CD4-positive, alpha-beta memory T cell (primary cell): Measurements from ENCODE around the gene ELMO2. TPM values are rescaled to one million over a fixed set of nuclear protein-coding genes. Genes with fewer than 3 reads are reported as not detected.

ENCODE experiments used
- CTCF ChIA-PET: fragments of 350-600 bp; sonication (Branson Sonifier 250); formaldehyde crosslinking; loops from one replicate; lab custom pipeline; 2021; ENCODE audit warnings: inconsistent platforms; ENCODE audit not compliant: partially characterized antibody; lab: Charles Lee
- POLR2A ChIA-PET: fragments of 350-600 bp; sonication (Branson Sonifier 250); formaldehyde crosslinking; loops from one replicate; lab custom pipeline; 2021; ENCODE audit not compliant: partially characterized antibody; lab: Charles Lee
- DNase-seq, 5 donors: peaks; one replicate each; pipeline versions ENCODE4 v3.0.0 to v3.0.0-alpha.2; 2020 to 2022; ENCODE audit warnings: mixed read lengths in 1 of 5
- H3K27ac ChIP-seq: one replicate; pipeline ENCODE4 v1.7.0; 2013; ENCODE audit warnings: low read depth, low read length
- H3K27me3 ChIP-seq: 2 replicates; pipeline ENCODE4 v1.7.0; 2013; ENCODE audit warnings: mild to moderate bottlenecking, low read length, moderate library complexity; ENCODE audit not compliant: insufficient read depth
- H3K36me3 ChIP-seq: 2 replicates; pipeline ENCODE4 v1.7.0; 2013; ENCODE audit warnings: mild to moderate bottlenecking, low read length, moderate library complexity; ENCODE audit not compliant: insufficient read depth
- H3K4me1 ChIP-seq: 2 replicates; pipeline ENCODE4 v1.7.0; 2013; ENCODE audit warnings: mild to moderate bottlenecking, low read length, moderate library complexity; ENCODE audit not compliant: insufficient read depth
- H3K4me3 ChIP-seq, 2 donors: one replicate each; pipeline ENCODE4 v1.7.0; 2013; ENCODE audit warnings: low read length in 2 of 2, mild to moderate bottlenecking in 1 of 2
- H3K9me3 ChIP-seq, 2 donors: one replicate each; pipeline ENCODE4 v1.7.0; 2013; ENCODE audit warnings: low read length in 2 of 2, control low read depth in 1 of 2; ENCODE audit not compliant: control insufficient read depth in 1 of 2
- H3K27ac Mint-ChIP-seq, 7 donors: one replicate each; pipeline ENCODE4 v1.8.0; 2020 to 2021; ENCODE audit warnings: mixed read lengths in 7 of 7, mild to moderate bottlenecking in 6 of 7, inconsistent platforms in 3 of 7, moderate library complexity in 3 of 7
- H3K27me3 Mint-ChIP-seq, 2 donors: one replicate each; pipeline ENCODE4 v1.8.0; 2020 to 2021; ENCODE audit warnings: mixed read lengths in 2 of 2
- H3K36me3 Mint-ChIP-seq, 2 donors: one replicate each; pipeline ENCODE4 v1.8.0; 2020 to 2021; ENCODE audit warnings: mixed read lengths in 2 of 2, inconsistent platforms in 1 of 2, mild to moderate bottlenecking in 1 of 2
- H3K4me1 Mint-ChIP-seq, 4 donors: one replicate each; pipeline ENCODE4 v1.8.0; 2020 to 2021; ENCODE audit warnings: mixed read lengths in 4 of 4, mild to moderate bottlenecking in 1 of 4
- H3K4me3 Mint-ChIP-seq, 8 donors: one replicate each; pipeline ENCODE4 v1.8.0; 2020 to 2021; ENCODE audit warnings: mixed read lengths in 8 of 8, mild to moderate bottlenecking in 7 of 8, moderate library complexity in 6 of 8, inconsistent platforms in 3 of 8
- H3K9me3 Mint-ChIP-seq, 8 donors: one replicate each; pipeline ENCODE4 v1.8.0; 2020 to 2021; ENCODE audit warnings: mixed read lengths in 8 of 8, mild to moderate bottlenecking in 5 of 8, inconsistent platforms in 3 of 8, moderate library complexity in 1 of 8
- intact Hi-C: fragments of 100-400 bp; cut with micrococcal nuclease; formaldehyde crosslinking; loops from one replicate; pipeline ENCODE4 v1.15.1; 2023
- polyA plus RNA-seq, 2 donors: library from polyadenylated mRNA; unstranded; fragments of 300-500 nt; fragmentation: Illumina TruSeq; gene quantifications; one replicate each; pipeline ENCODE4 v1.2.3, GENCODE V29; 2021
- total RNA-seq, 2 experiments: library from RNA; stranded (reverse); gene quantifications; one replicate each; pipeline ENCODE4 v1.2.3, GENCODE V29; 2021

ELMO2 gene
- total and polyA plus RNA-seq, 4 experiments from 2014 or later, result 52.5 to 98.9 (median 67.9) TPM

DNA sequence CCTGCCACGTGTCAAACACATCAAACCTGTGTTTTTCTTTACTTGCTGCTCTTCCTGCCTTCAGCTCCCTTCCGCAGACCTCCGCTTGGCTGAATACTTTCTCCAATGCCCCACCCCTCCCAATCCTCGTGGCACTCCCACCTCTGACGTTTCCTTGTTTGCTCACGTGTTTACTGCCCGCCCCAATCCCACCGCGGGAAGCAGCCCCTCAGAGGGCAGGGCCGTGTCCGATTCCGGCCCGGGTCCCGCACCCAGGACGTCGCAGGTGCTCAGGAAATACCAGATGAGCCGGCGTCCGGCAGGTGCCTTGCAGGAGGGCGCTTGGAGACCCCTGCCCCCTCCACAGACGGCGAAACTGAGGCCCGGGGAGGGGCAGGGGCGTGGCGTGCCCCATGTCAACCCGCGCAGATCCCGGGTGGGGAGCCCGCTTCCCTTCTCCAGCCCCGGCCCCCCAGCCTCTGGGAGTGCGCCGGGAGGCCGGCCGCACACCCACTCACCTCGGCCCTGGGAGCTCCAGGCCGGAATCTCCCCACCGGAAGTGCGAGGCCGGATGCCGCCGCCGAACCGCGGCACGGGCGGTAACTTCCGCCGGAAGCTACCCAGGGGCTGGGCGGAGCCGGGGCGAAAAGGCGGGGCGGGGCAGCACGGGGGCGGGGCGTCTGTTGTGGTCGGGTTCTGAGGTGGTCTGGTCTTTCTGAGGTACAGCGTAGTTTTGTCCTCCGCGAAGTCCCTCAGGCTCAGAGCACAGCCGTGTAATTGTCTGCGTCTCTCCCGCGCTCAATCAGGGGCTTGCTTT is 42.3 kb downstream of the ELMO2 start:
- no peaks in the 10 kb centered on the region for H3K27me3 ChIP-seq
- DNase-seq, result peak; percentile 82 to 89 (median 86)
- ChIA-PET CTCF (interaction anchor here (1.0 to 5.1 kb wide), 4 partner anchors 26 to 47 kb away, joined by 3 to 27 read pairs (median 5); partner anchors contain the start of gene ELMO2), POLR2A (interaction anchor here (0.6 to 3.8 kb wide), 25 partner anchors 8 to 572 kb away, joined by 3 to 18 read pairs (median 4); partner anchors contain the start of genes CDH22, DNTTIP1, PCIF1 and WFDC3)
- Mint-ChIP-seq H3K4me3 (peak overlapping the region; percentile 88 to 97 (median 92)), H3K27me3 (no peaks in the 10 kb centered on the region), H3K9me3 (no peaks in the 10 kb centered on the region), H3K36me3 (peaks cover 36 to 64% of the 10 kb centered on the region in 2 donors), H3K27ac (peak overlapping the region; percentile 84 to 99 (median 98)), H3K4me1 (peaks cover 62 to 82% (median 72%) of the 10 kb centered on the region in 4 donors)
- H3K36me3 ChIP-seq, result peaks cover 19% of the 10 kb centered on the region
- H3K27ac ChIP-seq, result peak overlapping the region; percentile 99
- intact Hi-C loops, result loop anchor here (1.0 to 5.0 kb wide), 6 partner anchors 37 to 429 kb away; partner anchors contain the start of genes CDH22 and ELMO2
- H3K4me3 ChIP-seq, result peak overlapping the region; percentile 73 to 95
- H3K9me3 ChIP-seq, result no peaks in the 10 kb centered on the region
- peaks cover 77% of the 10 kb centered on the region for H3K4me1 ChIP-seq

DNA sequence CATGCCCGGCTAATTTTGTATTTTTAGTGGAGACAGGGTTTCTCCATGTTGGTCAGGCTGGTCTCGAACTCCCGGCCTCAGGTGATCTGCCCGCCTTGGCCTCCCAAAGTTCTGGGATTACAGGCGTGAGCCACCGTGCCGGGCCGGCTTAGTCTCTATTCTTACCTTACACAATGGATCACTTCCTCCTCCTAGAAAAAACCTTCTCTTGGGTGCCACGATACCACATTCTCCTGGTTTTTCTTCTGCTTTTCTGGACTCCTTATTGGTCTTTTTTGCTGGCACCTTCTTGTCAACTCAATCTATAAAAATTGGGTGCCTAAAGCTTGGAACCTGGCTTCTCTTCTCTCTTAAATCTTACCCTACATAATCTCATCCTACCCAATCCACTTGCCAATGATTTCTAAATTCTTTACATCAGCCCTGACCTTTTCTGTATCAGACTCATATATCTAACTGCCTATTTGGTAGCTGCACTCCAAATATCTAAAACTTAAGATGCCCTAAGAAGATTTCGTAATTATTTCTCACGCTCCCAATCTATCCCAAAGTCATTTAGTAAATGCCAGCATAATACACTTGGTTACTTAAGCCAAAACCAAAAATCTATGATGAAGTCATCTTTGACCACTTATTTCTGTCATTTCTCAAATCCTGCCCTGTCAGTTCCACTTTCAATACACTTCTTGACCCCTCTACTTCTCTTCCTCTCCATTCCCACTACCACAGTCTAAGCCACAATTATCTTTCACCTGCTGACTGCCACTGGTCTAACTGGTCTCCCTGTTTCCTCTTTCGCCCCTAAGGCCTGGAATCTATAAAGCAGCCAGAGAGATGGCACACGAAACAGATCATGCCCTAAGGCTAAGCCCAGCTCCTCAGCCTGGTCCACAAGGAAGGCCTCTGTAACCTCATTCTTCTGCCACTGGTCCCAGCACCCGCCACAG is 43.2 kb downstream of the ELMO2 start:
- peaks cover 29 to 62% of the 10 kb centered on the region in 2 donors for H3K36me3 Mint-ChIP-seq

DNA sequence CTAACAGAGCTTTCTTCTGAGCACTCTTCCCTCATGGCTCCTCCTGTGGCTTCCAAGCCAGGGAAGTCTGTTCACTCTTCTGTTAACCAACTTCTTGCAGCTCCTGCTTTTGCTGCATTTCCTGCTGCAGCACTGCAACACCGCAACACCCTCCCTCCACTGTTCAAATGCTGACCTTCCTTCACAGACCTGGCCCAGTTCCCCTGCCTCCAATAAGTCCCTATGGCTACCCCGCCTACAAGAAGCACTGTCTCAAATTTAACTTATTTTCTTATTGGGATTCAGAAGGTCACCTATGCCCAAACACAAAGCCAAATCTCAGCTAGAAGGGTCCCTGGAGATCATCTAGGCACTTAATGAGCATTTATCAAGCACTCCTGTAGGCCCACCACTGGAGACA is 44.6 kb downstream of the ELMO2 start:
- Mint-ChIP-seq H3K9me3 (no peaks in the 10 kb centered on the region), H3K36me3 (peaks cover 24 to 59% of the 10 kb centered on the region in 2 donors), H3K4me1 (peaks cover 73 to 94% (median 82%) of the 10 kb centered on the region in 4 donors), H3K4me3 (peak overlapping the region; percentile 45 to 97 (median 90)), H3K27ac (peak overlapping the region; percentile 84 to 98 (median 95)), H3K27me3 (no peaks in the 10 kb centered on the region)
- Histone ChIP-seq H3K27ac (peak overlapping the region; percentile 99), H3K9me3 (no peaks in the 10 kb centered on the region), H3K4me3 (peak overlapping the region; percentile 1 to 26), H3K27me3 (no peaks in the 10 kb centered on the region), H3K4me1 (peaks cover 93% of the 10 kb centered on the region), H3K36me3 (peaks cover 14% of the 10 kb centered on the region)
- POLR2A ChIA-PET, result interaction anchor here (1.2 to 1.8 kb wide), 2 partner anchors 14 to 392 kb away, joined by 3 to 4 read pairs; no protein-coding TSS in a partner anchor
- intact Hi-C loops, result loop anchor here (5.0 kb wide), 1 partner anchor 55 kb away; the partner anchor contains the start of gene CDH22
- DNase-seq, result no peak
- CTCF ChIA-PET, result interaction anchor here (1.2 kb wide), 1 partner anchor 50 kb away, joined by 4 read pairs; no protein-coding TSS in a partner anchor

More for the DNA sequence above, 43.2 kb downstream of the ELMO2 start:
- no peak for DNase-seq
- Histone ChIP-seq H3K27me3 (no peaks in the 10 kb centered on the region), H3K27ac (peak overlapping the region; percentile 99), H3K4me1 (peaks cover 86% of the 10 kb centered on the region), H3K4me3 (peak overlapping the region; percentile 73 to 95), H3K9me3 (no peaks in the 10 kb centered on the region), H3K36me3 (peaks cover 14% of the 10 kb centered on the region)
- peak overlapping the region; percentile 84 to 99 (median 98) for H3K27ac Mint-ChIP-seq
- no peaks in the 10 kb centered on the region for H3K9me3 Mint-ChIP-seq
- CTCF ChIA-PET, result interaction anchor here (1.6 to 5.1 kb wide), 2 partner anchors 40 to 43 kb away, joined by 6 to 27 read pairs; partner anchors contain the start of gene ELMO2
- H3K27me3 Mint-ChIP-seq, result no peaks in the 10 kb centered on the region
- peaks cover 65 to 88% (median 75%) of the 10 kb centered on the region in 4 donors for H3K4me1 Mint-ChIP-seq
- POLR2A ChIA-PET, result interaction anchor here (0.6 to 3.8 kb wide), 20 partner anchors 10 to 996 kb away, joined by 3 to 18 read pairs (median 4); partner anchors contain the start of genes CDH22, DNTTIP1, PCIF1 and WFDC3
- peak overlapping the region; percentile 87 to 97 (median 92) for H3K4me3 Mint-ChIP-seq
- intact Hi-C loops, result loop anchor here (1.0 to 5.0 kb wide), 2 partner anchors 48 to 56 kb away; partner anchors contain the start of gene CDH22

DNA sequence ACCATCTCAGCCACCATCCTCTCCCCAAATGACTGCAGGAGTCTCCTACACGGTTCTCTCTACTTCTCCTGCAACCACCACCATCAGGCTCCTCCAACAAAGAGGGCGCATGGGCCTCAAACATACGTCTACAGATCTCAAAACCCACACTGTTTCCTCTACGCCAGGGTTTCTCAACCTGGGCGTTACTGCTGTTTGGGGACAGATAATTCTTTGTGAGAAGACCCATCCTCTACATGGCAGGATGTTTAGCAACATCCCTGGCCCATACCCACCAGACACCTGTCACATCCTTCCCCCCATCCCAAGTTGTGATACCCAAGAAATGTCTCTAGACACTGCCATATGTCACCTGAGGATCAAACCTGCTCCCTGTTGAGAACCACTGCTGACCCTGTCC is 45.0 kb downstream of the ELMO2 start:
- peak overlapping the region; percentile 45 to 97 (median 90) for H3K4me3 Mint-ChIP-seq
- Histone ChIP-seq H3K4me1 (peaks cover 93% of the 10 kb centered on the region), H3K9me3 (no peaks in the 10 kb centered on the region), H3K27me3 (no peaks in the 10 kb centered on the region), H3K36me3 (peaks cover 10% of the 10 kb centered on the region), H3K4me3 (peak overlapping the region; percentile 1 to 26), H3K27ac (peak overlapping the region; percentile 99)
- H3K36me3 Mint-ChIP-seq, result peaks cover 20 to 55% of the 10 kb centered on the region in 2 donors
- POLR2A ChIA-PET, result interaction anchor here (1.2 to 1.8 kb wide), 2 partner anchors 13 to 392 kb away, joined by 3 to 4 read pairs; no protein-coding TSS in a partner anchor
- CTCF ChIA-PET, result interaction anchor here (1.2 kb wide), 1 partner anchor 51 kb away, joined by 4 read pairs; no protein-coding TSS in a partner anchor
- H3K9me3 Mint-ChIP-seq, result no peaks in the 10 kb centered on the region
- intact Hi-C loops, result loop anchor here (5.0 kb wide), 1 partner anchor 54 kb away; the partner anchor contains the start of gene CDH22
- H3K4me1 Mint-ChIP-seq, result peaks cover 69 to 91% (median 79%) of the 10 kb centered on the region in 4 donors
- H3K27ac Mint-ChIP-seq, result peak overlapping the region; percentile 84 to 98 (median 95)
- H3K27me3 Mint-ChIP-seq, result no peaks in the 10 kb centered on the region
- DNase-seq, result peak; percentile 47 to 69 (median 58)

DNA sequence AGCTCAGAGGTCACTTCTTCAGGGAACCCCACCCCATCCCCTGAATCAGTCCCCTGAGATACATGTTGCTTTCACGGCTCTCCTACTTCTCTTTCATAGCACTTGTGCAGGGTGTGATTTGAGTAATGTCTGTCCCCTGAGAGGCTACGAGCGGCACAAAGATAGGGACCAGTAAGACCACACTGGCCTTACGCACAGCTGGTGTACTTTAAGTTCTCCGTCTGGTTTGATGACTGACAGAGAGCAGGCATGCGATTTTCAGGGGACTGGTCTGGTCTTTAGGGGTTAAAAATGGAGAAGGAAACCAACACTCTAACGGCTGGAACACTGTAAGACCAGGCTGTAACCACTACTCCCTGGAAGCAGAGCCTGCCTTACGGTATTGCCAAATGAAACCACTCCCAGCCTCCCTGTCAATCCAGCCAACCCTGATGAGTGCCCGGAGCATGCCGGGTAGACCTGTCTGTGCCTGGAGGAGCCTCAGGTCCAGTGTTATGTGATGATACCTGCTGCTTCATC is 47.1 kb downstream of the ELMO2 start:
- Histone ChIP-seq H3K27ac (no peak overlapping the region), H3K4me3 (no peak overlapping the region), H3K9me3 (no peaks in the 10 kb centered on the region), H3K4me1 (peaks cover 78% of the 10 kb centered on the region), H3K27me3 (no peaks in the 10 kb centered on the region), H3K36me3 (peaks cover 28% of the 10 kb centered on the region)
- CTCF ChIA-PET, result interaction anchor here (1.3 to 1.7 kb wide), 3 partner anchors 11 to 227 kb away, joined by 3 to 7 read pairs (median 6); partner anchors contain the start of gene ELMO2
- DNase-seq, result no peak
- peak overlapping the region; percentile 66 to 91 (median 78) for H3K27ac Mint-ChIP-seq
- no peaks in the 10 kb centered on the region for H3K9me3 Mint-ChIP-seq
- intact Hi-C loops, result no loop called here
- H3K4me3 Mint-ChIP-seq, result peak overlapping the region in 3 of 8 donors; percentile 33 to 56 (median 49)
- peaks cover 16 to 52% of the 10 kb centered on the region in 2 donors for H3K36me3 Mint-ChIP-seq
- H3K4me1 Mint-ChIP-seq, result peaks cover 56 to 83% (median 69%) of the 10 kb centered on the region in 4 donors
- POLR2A ChIA-PET, result interaction anchor here (2.3 kb wide), 1 partner anchor 33 kb away, joined by 7 read pairs; no protein-coding TSS in a partner anchor
- H3K27me3 Mint-ChIP-seq, result no peaks in the 10 kb centered on the region
